HG02759 (cell line): Measurements from ENCODE around the gene SDR42E1.
"Not testable (repeated sequence)": the region's sequence is repeated elsewhere in the genome, so short reads cannot be mapped to it uniquely, and the experiment has no call there.

Experiments used
- ATAC-seq: cut with Tn5 transposase; IDR thresholded peaks from one replicate; pipeline ENCODE4 v1.9.1; 2021; ENCODE audit warnings: mild to moderate bottlenecking, moderate library complexity; ENCODE audit not compliant: unreplicated experiment

Gene SDR42E1

GRCh38 chr16:82040296-82040695, 29.0 kb upstream of the SDR42E1 start:
- no peak for ATAC-seq

GRCh38 chr16:82037666-82038065, 26.4 kb upstream of the SDR42E1 start:
- ATAC-seq: no peak

- ATAC-seq: no peak
Observed at GRCh38 chr16:82037251-82037650, 26.0 kb upstream of the SDR42E1 start.

GRCh38 chr16:82034981-82035612, 23.8 kb upstream of the SDR42E1 start, which contains the start of gene HSD17B2:
HSD17B2 (plus strand) TSS chr16:82035253; CDS start chr16:82035425, 172 bp downstream.
- no peak for ATAC-seq

- ATAC-seq: no peak
Observed at GRCh38 chr16:82033683-82034300, 22.5 kb upstream of the SDR42E1 start.

GRCh38 chr16:82033006-82033405, 21.7 kb upstream of the SDR42E1 start:
- no peak for ATAC-seq

- no peak for ATAC-seq
Observed at GRCh38 chr16:82031116-82032084, 20.1 kb upstream of the SDR42E1 start.

GRCh38 chr16:82027629-82028064, 16.4 kb upstream of the SDR42E1 start:
- ATAC-seq: no peak

GRCh38 chr16:82024883-82025282, 13.6 kb upstream of the SDR42E1 start:
- ATAC-seq: no peak

- ATAC-seq: no peak
Observed at GRCh38 chr16:82024316-82024715, 13.0 kb upstream of the SDR42E1 start.

GRCh38 chr16:82023206-82023605, 11.9 kb upstream of the SDR42E1 start:
- ATAC-seq: no peak

GRCh38 chr16:82020051-82020450, 8.8 kb upstream of the SDR42E1 start:
- ATAC-seq: no peak

- no peak for ATAC-seq
Observed at GRCh38 chr16:82019535-82019934, 8.3 kb upstream of the SDR42E1 start.

GRCh38 chr16:82017911-82018568, 6.8 kb upstream of the SDR42E1 start:
- no peak for ATAC-seq

GRCh38 chr16:82016964-82017363, 5.7 kb upstream of the SDR42E1 start:
- no peak for ATAC-seq

- no peak for ATAC-seq
Observed at GRCh38 chr16:82016263-82016662, 5.0 kb upstream of the SDR42E1 start.

GRCh38 chr16:82013139-82013538, 1.9 kb upstream of the SDR42E1 start:
- ATAC-seq: no peak

GRCh38 chr16:82010649-82011048, 621 bp downstream of the SDR42E1 start:
- no peak for ATAC-seq

- ATAC-seq: not testable (repeated sequence)
Observed at GRCh38 chr16:82009789-82010188, 1.5 kb downstream of the SDR42E1 start.

- no peak for ATAC-seq
Observed at GRCh38 chr16:82008957-82009592, 2.2 kb downstream of the SDR42E1 start.
